Measurements from ENCODE around the gene HOXA7.

HOXA7 gene

GRCh38 chr7:27114881-27115220 lies 41.6 kb downstream of the HOXA7 start:
- no peak overlapping the region for H3K4me3 ChIP-seq (ENCODE audit: low read depth, low read length)
- no peak for TF ChIP-seq CTCF (IDR thresholded peaks at IDR 0.05; ENCODE audit: low read depth, low read length)
- TF ChIP-seq MYC (IDR thresholded peaks at IDR 0.05; ENCODE audit: low read depth, low read length): no peak
- TF ChIP-seq MAX (IDR thresholded peaks at IDR 0.05; ENCODE audit: low read depth, low read length): no peak
- TF ChIP-seq POLR2A (IDR thresholded peaks at IDR 0.05; ENCODE audit: extremely low read depth, insufficient read length): no peak
- no peak for DNase-seq (ENCODE audit: low read depth)

- no peak for DNase-seq (ENCODE audit: low read depth)
- no peak for TF ChIP-seq CTCF (IDR thresholded peaks at IDR 0.05; ENCODE audit: low read depth, low read length)
- no peak for TF ChIP-seq MAX (IDR thresholded peaks at IDR 0.05; ENCODE audit: low read depth, low read length)
- no peak for TF ChIP-seq MYC (IDR thresholded peaks at IDR 0.05; ENCODE audit: low read depth, low read length)
- no peak for TF ChIP-seq POLR2A (IDR thresholded peaks at IDR 0.05; ENCODE audit: extremely low read depth, insufficient read length)
- H3K4me3 ChIP-seq (ENCODE audit: low read depth, low read length): no peak overlapping the region
Measured at GRCh38 chr7:27113991-27114769, 42.3 kb downstream of the HOXA7 start.

- H3K4me3 ChIP-seq (ENCODE audit: low read depth, low read length): no peak overlapping the region
- no peak for TF ChIP-seq MYC (IDR thresholded peaks at IDR 0.05; ENCODE audit: low read depth, low read length)
- no peak for TF ChIP-seq MAX (IDR thresholded peaks at IDR 0.05; ENCODE audit: low read depth, low read length)
- no peak for TF ChIP-seq CTCF (IDR thresholded peaks at IDR 0.05; ENCODE audit: low read depth, low read length)
- TF ChIP-seq POLR2A (IDR thresholded peaks at IDR 0.05; ENCODE audit: extremely low read depth, insufficient read length): no peak
- DNase-seq (ENCODE audit: low read depth): no peak
Measured at GRCh38 chr7:27112955-27113949, 43.2 kb downstream of the HOXA7 start.

DNA sequence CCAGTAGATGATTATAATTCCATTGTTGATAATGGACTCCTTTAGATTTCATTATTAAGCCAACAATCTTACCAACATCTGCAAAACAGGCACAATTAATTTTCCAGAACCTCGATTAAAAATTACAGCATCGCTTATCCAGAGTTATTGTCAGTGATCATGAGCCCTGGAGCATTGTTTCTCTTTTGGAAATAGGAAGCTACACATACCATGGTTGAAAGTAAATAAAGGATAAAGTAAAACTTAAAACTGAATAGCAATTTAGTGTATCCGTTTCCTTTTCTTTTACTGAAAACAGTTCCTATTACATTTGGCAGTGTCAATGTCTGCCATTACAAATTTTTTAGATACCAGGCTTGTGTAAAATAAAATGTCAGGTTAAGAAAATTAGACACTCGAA lies 44.1 kb downstream of the HOXA7 start:
- DNase-seq (ENCODE audit: low read depth): no peak
- H3K4me3 ChIP-seq (ENCODE audit: low read depth, low read length): no peak overlapping the region

More for the DNA sequence above, 44.1 kb downstream of the HOXA7 start:
- TF ChIP-seq CTCF (IDR thresholded peaks at IDR 0.05; ENCODE audit: low read depth, low read length): no peak
- no peak for TF ChIP-seq POLR2A (IDR thresholded peaks at IDR 0.05; ENCODE audit: extremely low read depth, insufficient read length)
- no peak for TF ChIP-seq MAX (IDR thresholded peaks at IDR 0.05; ENCODE audit: low read depth, low read length)
- no peak for TF ChIP-seq MYC (IDR thresholded peaks at IDR 0.05; ENCODE audit: low read depth, low read length)

Measured in NB4 (cell line).